ENCODE measurements around the gene KDM5C. TPM values are rescaled to one million over a fixed set of nuclear protein-coding genes. Genes with fewer than 3 reads are reported as not detected.
"Not testable (repeated sequence)": the region's sequence is repeated elsewhere in the genome, so short reads cannot be mapped to it uniquely, and the experiment has no call there.

Gene KDM5C
- total and polyA plus RNA-seq, 10 donors = 10.4 to 165 (median 114) TPM

DNA sequence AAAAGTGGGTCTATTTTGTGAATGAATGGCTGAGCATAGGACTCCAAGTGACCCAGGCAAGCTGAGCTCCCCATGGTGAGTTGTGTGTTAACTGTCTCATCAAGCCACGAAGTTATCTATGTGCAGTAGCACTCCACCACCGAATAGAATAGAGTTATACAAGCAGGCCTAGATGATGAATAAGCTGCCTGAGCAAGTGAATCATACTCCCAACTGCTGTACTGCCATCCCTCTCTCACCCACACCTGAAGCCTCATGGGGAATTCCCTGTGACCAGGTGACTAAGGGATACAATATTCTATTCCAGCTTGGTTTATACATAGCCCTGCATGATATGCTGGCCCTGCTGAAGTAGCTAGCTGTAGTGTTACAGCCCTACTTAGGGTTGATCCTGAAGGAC lies 38.7 kb downstream of the KDM5C start:
- Histone ChIP-seq H3K4me3 (no peak overlapping the region), H3K4me1 (no peaks in the 10 kb centered on the region), H3K9me3 (no peaks in the 10 kb centered on the region), H3K27ac (no peak overlapping the region), H3K27me3 (replicated peaks in 1 of 7) (no peaks in the 10 kb centered on the region), H3K36me3 (peaks cover 0 to 27% (median 6%) of the 10 kb centered on the region in 6 donors)
- intact Hi-C loops (cut with DNase I; ENCODE audit: low total_unique reads) = no loop called here
- no peak for TF ChIP-seq POLR2A (IDR thresholded peaks at IDR 0.05)
- TF ChIP-seq, protein P1, sequence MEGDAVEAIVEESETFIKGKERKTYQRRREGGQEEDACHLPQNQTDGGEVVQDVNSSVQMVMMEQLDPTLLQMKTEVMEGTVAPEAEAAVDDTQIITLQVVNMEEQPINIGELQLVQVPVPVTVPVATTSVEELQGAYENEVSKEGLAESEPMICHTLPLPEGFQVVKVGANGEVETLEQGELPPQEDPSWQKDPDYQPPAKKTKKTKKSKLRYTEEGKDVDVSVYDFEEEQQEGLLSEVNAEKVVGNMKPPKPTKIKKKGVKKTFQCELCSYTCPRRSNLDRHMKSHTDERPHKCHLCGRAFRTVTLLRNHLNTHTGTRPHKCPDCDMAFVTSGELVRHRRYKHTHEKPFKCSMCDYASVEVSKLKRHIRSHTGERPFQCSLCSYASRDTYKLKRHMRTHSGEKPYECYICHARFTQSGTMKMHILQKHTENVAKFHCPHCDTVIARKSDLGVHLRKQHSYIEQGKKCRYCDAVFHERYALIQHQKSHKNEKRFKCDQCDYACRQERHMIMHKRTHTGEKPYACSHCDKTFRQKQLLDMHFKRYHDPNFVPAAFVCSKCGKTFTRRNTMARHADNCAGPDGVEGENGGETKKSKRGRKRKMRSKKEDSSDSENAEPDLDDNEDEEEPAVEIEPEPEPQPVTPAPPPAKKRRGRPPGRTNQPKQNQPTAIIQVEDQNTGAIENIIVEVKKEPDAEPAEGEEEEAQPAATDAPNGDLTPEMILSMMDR (IDR thresholded peaks at IDR 0.05 in 8 of 11, conservative IDR thresholded peaks at IDR 0.05 in 3 of 11) = no peak
- no peak for TF ChIP-seq POLR2AphosphoS5 (IDR thresholded peaks at IDR 0.05)
- WGBS, 5 donors = 81 to 89% (median 87%) methylated on average over 2 of the region's 2 CpGs
- DNase-seq = no peak

DNA sequence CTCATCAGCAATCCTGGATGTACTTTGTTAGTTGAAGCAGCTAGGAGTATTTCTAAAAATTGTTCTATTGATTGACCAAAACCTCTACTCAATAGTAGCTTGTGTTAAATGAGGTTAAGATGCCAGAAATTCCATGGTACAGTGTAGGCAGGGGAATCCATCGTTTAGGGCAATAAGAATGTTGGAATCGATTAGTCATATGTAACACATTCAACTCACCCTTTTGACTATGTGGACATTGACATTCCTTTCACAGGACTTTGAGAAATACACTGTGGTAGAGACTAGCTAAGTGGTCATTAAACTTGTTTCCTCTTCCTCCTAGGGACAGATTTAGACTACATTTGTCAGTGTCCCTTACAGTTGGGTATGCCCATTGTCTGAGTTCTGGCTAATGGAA lies 40.2 kb downstream of the KDM5C start:
- Histone ChIP-seq H3K9me3 (peaks cover 0 to 2% (median 0%) of the 10 kb centered on the region in 8 donors), H3K36me3 (peaks cover 0 to 12% (median under 1%) of the 10 kb centered on the region in 6 donors), H3K27ac (no peak overlapping the region), H3K4me3 (no peak overlapping the region), H3K27me3 (replicated peaks in 1 of 7) (no peaks in the 10 kb centered on the region), H3K4me1 (no peaks in the 10 kb centered on the region)
- no peak for TF ChIP-seq POLR2A (IDR thresholded peaks at IDR 0.05)
- TF ChIP-seq, protein P1 (IDR thresholded peaks at IDR 0.05 in 8 of 11, conservative IDR thresholded peaks at IDR 0.05 in 3 of 11) = no peak
- no peak for TF ChIP-seq POLR2AphosphoS5 (IDR thresholded peaks at IDR 0.05)
- no peak for DNase-seq
- intact Hi-C loops (cut with DNase I; ENCODE audit: low total_unique reads) = no loop called here
- 81 to 96% (median 88%) methylated on average over 2 of the region's 2 CpGs for WGBS, 5 donors

DNA sequence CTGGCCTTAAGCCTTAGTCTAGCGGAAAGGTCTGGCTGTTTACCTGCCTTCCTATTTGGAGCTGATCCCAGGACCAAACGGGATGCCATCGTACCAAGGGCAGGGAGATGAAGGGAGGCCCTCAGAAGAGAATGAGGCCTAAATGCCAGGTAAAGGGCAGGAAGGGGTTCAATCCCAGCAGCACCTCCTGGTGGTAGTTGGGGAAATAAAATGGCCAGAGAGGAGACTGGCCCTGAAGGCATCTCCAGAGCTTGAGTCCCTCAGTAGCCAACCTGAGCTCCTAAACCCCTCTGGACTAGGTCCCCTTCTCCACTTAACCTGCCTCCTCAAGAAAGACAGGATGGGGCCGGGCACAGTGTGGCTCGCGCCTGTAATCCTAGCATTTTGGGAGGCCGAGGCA lies 53.7 kb downstream of the KDM5C start:
- peaks cover 0 to 12% (median 8%) of the 10 kb centered on the region in 8 donors for H3K9me3 ChIP-seq
- TF ChIP-seq POLR2A (IDR thresholded peaks at IDR 0.05) = no peak
- TF ChIP-seq, protein P1 (IDR thresholded peaks at IDR 0.05 in 8 of 11, conservative IDR thresholded peaks at IDR 0.05 in 3 of 11) = no peak
- no peak for TF ChIP-seq POLR2AphosphoS5 (IDR thresholded peaks at IDR 0.05)
- H3K36me3 ChIP-seq = peaks cover 0 to 53% (median 3%) of the 10 kb centered on the region in 6 donors
- H3K4me1 ChIP-seq = no peaks in the 10 kb centered on the region
- WGBS, 5 donors = 92 to 97% (median 95%) methylated on average over 3 to 7 of the region's 7 CpGs
- DNase-seq = no peak
- H3K27ac ChIP-seq = no peak overlapping the region
- H3K27me3 ChIP-seq (replicated peaks in 1 of 7) = no peaks in the 10 kb centered on the region
- H3K4me3 ChIP-seq = no peak overlapping the region
- intact Hi-C loops (cut with DNase I; ENCODE audit: low total_unique reads) = no loop called here

DNA sequence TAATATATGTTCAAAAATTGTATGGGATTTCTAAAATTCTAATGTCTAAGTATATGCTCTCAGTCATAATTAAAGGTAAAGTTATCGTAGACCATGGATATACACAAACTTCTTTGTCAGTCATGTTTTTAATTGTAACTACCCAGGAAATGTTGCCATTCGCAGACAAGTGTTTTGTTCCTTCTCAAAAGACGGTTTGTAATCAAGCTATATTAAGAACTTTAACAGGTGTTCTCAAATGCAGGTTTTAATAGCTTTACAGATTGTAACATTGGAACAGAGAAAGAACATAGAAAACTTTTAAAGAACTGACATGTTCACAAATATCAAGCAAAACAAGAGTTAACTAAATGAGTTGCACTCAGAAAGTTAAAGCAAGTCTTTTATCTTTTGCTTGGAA lies 58.9 kb downstream of the KDM5C start:
- Histone ChIP-seq H3K4me1 (no peaks in the 10 kb centered on the region), H3K27me3 (replicated peaks in 1 of 7) (no peaks in the 10 kb centered on the region), H3K4me3 (no peak overlapping the region), H3K9me3 (no peaks in the 10 kb centered on the region), H3K36me3 (peaks cover 0 to 20% (median 0%) of the 10 kb centered on the region in 6 donors), H3K27ac (no peak overlapping the region)
- TF ChIP-seq POLR2A (IDR thresholded peaks at IDR 0.05) = no peak
- TF ChIP-seq POLR2AphosphoS5 (IDR thresholded peaks at IDR 0.05) = no peak
- TF ChIP-seq, protein P1 (IDR thresholded peaks at IDR 0.05 in 8 of 11, conservative IDR thresholded peaks at IDR 0.05 in 3 of 11) = no peak
- intact Hi-C loops (cut with DNase I; ENCODE audit: low total_unique reads) = no loop called here
- 61 to 82% (median 75%) methylated on average over 3 of the region's 3 CpGs for WGBS, 5 donors
- DNase-seq = no peak

DNA sequence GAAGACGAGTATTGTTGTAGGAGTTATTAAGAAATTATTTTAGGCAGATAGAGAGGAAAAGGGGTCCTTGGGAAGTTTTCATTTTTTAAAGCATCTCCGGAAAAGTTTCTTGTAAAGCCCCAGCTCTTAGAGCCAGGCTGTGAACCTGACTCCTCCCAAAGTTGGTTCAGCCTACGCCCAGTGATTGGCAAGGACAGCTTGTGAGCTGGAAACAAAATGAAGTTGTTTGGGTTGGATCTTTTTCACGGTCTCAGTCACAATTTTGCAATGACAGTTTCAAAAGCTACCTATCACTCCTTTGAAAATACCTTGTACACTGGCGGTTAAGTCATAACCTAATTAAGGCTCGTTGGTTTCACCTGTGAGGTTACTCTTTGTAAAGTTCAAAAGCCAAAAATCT lies 60.4 kb downstream of the KDM5C start:
- H3K4me1 ChIP-seq; H3K27ac ChIP-seq; DNase-seq; H3K27me3 ChIP-seq (replicated peaks in 1 of 7); H3K4me3 ChIP-seq; H3K9me3 ChIP-seq; intact Hi-C loops (cut with DNase I; ENCODE audit: low total_unique reads): not testable (repeated sequence)
- H3K36me3 ChIP-seq = peaks cover 0 to 16% (median 0%) of the 10 kb centered on the region in 6 donors
- WGBS, 5 donors = 69 to 97% (median 78%) methylated on average over 5 to 6 of the region's 6 CpGs

Data from spleen (tissue), 11 donors.